ENCODE measurements around the gene TMEM52. TPM values are rescaled to one million over a fixed set of nuclear protein-coding genes. Genes with fewer than 3 reads are reported as not detected.

TMEM52 gene
- total and polyA plus RNA-seq, 3 experiments from 2014 or later, result 0.32 to 1.4 (median 0.94) TPM

DNA sequence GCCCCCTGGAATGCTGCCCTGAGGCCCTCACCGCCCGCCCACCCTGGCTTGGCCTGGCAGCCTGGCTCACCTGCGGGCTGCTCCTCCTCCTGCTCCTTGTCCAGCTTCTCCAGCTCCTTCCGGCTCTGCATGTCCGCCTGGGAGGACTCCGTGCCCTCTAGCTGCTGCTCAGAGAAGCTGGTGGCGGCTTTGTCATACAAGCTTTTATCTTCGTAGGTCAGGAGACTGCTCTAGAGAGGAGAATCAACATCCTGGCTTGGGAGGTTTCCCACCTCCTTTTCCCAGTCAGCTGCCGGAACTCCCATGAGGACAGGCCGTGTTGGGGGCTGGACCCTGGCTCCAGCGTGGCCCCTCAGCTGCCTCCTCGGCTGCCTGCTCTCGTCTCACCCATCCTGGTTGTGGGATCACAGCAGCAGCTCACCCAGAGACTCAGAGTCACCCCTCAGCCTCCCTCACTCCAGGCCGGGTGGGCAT lies 36.6 kb upstream of the TMEM52 start:
- ChIA-PET CTCF (interaction anchor here (1.9 kb wide), 1 partner anchor 89 kb away, joined by 6 read pairs; no protein-coding TSS in a partner anchor), POLR2A (no interaction called here)
- Histone ChIP-seq H3K27me3 (ENCODE audit: insufficient read depth, low read length, poor library complexity, severe bottlenecking) (peaks cover 5% of the 10 kb centered on the region), H3K9me3 (ENCODE audit: low read length) (peaks cover 3% of the 10 kb centered on the region), H3K4me3 (ENCODE audit: low read length) (no peak overlapping the region), H3K27ac (ENCODE audit: low read depth, low read length) (no peak overlapping the region), H3K36me3 (ENCODE audit: insufficient read depth, low read length) (no peaks in the 10 kb centered on the region), H3K4me1 (ENCODE audit: insufficient read depth, low read length) (no peaks in the 10 kb centered on the region)
- H3K27ac Mint-ChIP-seq, result no peak overlapping the region
- DNase-seq, result no peak
- H3K27me3 Mint-ChIP-seq, result peaks cover 17 to 34% of the 10 kb centered on the region in 2 donors
- peaks cover 2 to 6% (median 4%) of the 10 kb centered on the region in 5 donors for H3K9me3 Mint-ChIP-seq
- H3K4me3 Mint-ChIP-seq, result no peak overlapping the region
- H3K36me3 Mint-ChIP-seq, result peaks cover 0 to 6% (median 0%) of the 10 kb centered on the region in 3 donors
- H3K4me1 Mint-ChIP-seq, result no peaks in the 10 kb centered on the region

- Mint-ChIP-seq H3K9me3 (peaks cover 2 to 6% (median 4%) of the 10 kb centered on the region in 5 donors), H3K27me3 (peaks cover 15 to 36% of the 10 kb centered on the region in 2 donors), H3K4me3 (peak overlapping the region in 1 of 7 donors; percentile 56), H3K27ac (peak overlapping the region in 1 of 8 donors; percentile 63), H3K4me1 (no peaks in the 10 kb centered on the region), H3K36me3 (peaks cover 0 to 6% (median 0%) of the 10 kb centered on the region in 3 donors)
- DNase-seq, result no peak
- no peak overlapping the region for H3K4me3 ChIP-seq (ENCODE audit: low read length)
- peaks cover 2% of the 10 kb centered on the region for H3K27me3 ChIP-seq (ENCODE audit: insufficient read depth, low read length, poor library complexity, severe bottlenecking)
- CTCF ChIA-PET, result interaction anchor here (1.9 kb wide), 1 partner anchor 90 kb away, joined by 6 read pairs; no protein-coding TSS in a partner anchor
- no peaks in the 10 kb centered on the region for H3K36me3 ChIP-seq (ENCODE audit: insufficient read depth, low read length)
- peaks cover 3% of the 10 kb centered on the region for H3K9me3 ChIP-seq (ENCODE audit: low read length)
- no peaks in the 10 kb centered on the region for H3K4me1 ChIP-seq (ENCODE audit: insufficient read depth, low read length)
- POLR2A ChIA-PET, result no interaction called here
- no peak overlapping the region for H3K27ac ChIP-seq (ENCODE audit: low read depth, low read length)
Measured at GRCh38 chr1:1954831-1955441, 35.9 kb upstream of the TMEM52 start.

DNA sequence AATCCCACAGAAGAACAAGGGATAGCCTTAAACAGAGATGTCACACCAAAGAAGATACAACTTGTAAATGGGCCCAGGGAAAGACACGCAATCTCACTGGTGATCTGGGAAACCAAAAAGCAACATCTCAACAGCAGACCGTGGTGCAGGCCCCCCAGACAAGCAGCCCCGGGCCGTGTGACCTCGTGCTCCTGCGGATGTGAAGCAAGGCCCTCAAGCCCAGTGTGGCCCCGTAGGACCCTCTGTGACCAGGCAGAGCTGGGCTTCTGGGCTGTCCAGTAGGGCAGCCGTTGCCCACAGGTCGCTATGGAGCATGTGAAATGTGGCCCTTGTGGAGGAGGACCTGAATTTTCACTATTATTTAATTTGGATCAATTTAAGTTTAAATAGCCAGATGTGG lies 34.9 kb upstream of the TMEM52 start:
- peaks cover 3% of the 10 kb centered on the region for H3K9me3 ChIP-seq (ENCODE audit: low read length)
- Mint-ChIP-seq H3K36me3 (peaks cover 0 to 6% (median 0%) of the 10 kb centered on the region in 3 donors), H3K27ac (no peak overlapping the region), H3K27me3 (peaks cover 11 to 36% of the 10 kb centered on the region in 2 donors), H3K4me1 (no peaks in the 10 kb centered on the region), H3K4me3 (no peak overlapping the region), H3K9me3 (peaks cover 2 to 6% (median 4%) of the 10 kb centered on the region in 5 donors)
- DNase-seq, result no peak
- ChIA-PET CTCF (no interaction called here), POLR2A (no interaction called here)
- H3K36me3 ChIP-seq (ENCODE audit: insufficient read depth, low read length), result no peaks in the 10 kb centered on the region
- no peak overlapping the region for H3K4me3 ChIP-seq (ENCODE audit: low read length)
- no peaks in the 10 kb centered on the region for H3K4me1 ChIP-seq (ENCODE audit: insufficient read depth, low read length)
- no peaks in the 10 kb centered on the region for H3K27me3 ChIP-seq (ENCODE audit: insufficient read depth, low read length, poor library complexity, severe bottlenecking)
- no peak overlapping the region for H3K27ac ChIP-seq (ENCODE audit: low read depth, low read length)

- ChIA-PET POLR2A (no interaction called here), CTCF (no interaction called here)
- no peak overlapping the region for H3K4me3 ChIP-seq (ENCODE audit: low read length)
- no peaks in the 10 kb centered on the region for H3K4me1 Mint-ChIP-seq
- H3K36me3 Mint-ChIP-seq, result peaks cover 0 to 6% (median 0%) of the 10 kb centered on the region in 3 donors
- no peaks in the 10 kb centered on the region for H3K27me3 ChIP-seq (ENCODE audit: insufficient read depth, low read length, poor library complexity, severe bottlenecking)
- H3K36me3 ChIP-seq (ENCODE audit: insufficient read depth, low read length), result no peaks in the 10 kb centered on the region
- H3K9me3 ChIP-seq (ENCODE audit: low read length), result peaks cover 3% of the 10 kb centered on the region
- peaks cover 2 to 6% (median 4%) of the 10 kb centered on the region in 5 donors for H3K9me3 Mint-ChIP-seq
- no peak overlapping the region for H3K27ac Mint-ChIP-seq
- peak overlapping the region in 1 of 7 donors; percentile 35 for H3K4me3 Mint-ChIP-seq
- no peak overlapping the region for H3K27ac ChIP-seq (ENCODE audit: low read depth, low read length)
- peaks cover 10 to 24% of the 10 kb centered on the region in 2 donors for H3K27me3 Mint-ChIP-seq
- no peak for DNase-seq
- no peaks in the 10 kb centered on the region for H3K4me1 ChIP-seq (ENCODE audit: insufficient read depth, low read length)
Measured at GRCh38 chr1:1950940-1951339, 31.9 kb upstream of the TMEM52 start.

GRCh38 chr1:1948783-1949182 lies 29.7 kb upstream of the TMEM52 start:
- ChIA-PET POLR2A (no interaction called here), CTCF (no interaction called here)
- no peak for DNase-seq
- Histone ChIP-seq H3K36me3 (ENCODE audit: insufficient read depth, low read length) (no peaks in the 10 kb centered on the region), H3K4me3 (ENCODE audit: low read length) (no peak overlapping the region), H3K27ac (ENCODE audit: low read depth, low read length) (no peak overlapping the region), H3K4me1 (ENCODE audit: insufficient read depth, low read length) (peaks cover 5% of the 10 kb centered on the region), H3K27me3 (ENCODE audit: insufficient read depth, low read length, poor library complexity, severe bottlenecking) (no peaks in the 10 kb centered on the region), H3K9me3 (ENCODE audit: low read length) (peaks cover 3% of the 10 kb centered on the region)
- Mint-ChIP-seq H3K36me3 (peaks cover 0 to 6% (median 0%) of the 10 kb centered on the region in 3 donors), H3K4me3 (no peak overlapping the region), H3K27me3 (peaks cover 7 to 25% of the 10 kb centered on the region in 2 donors), H3K4me1 (peaks cover 0 to 6% (median 2%) of the 10 kb centered on the region in 3 donors), H3K27ac (no peak overlapping the region), H3K9me3 (peaks cover 0 to 6% (median 3%) of the 10 kb centered on the region in 5 donors)

DNA sequence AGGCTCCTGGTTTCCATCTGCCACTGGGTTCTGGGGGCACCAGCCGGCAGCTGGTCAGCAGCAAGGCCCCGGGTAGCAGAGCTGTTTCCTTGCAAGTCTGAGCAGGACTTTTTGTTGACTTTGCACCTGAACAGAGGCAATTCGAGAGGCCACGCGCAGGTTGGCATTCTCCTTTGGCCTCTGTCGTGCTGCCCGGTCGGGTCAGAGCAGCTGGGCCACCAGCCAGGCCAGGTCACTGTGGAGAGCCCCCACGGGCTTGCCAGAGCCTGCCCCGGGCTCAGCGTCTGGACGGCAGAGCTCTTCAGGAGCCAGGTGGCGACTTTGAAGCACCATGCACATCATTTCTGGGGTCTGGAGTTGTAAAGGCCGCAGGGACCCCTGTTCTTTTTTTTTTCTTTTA lies 28.4 kb upstream of the TMEM52 start:
- Mint-ChIP-seq H3K4me3 (no peak overlapping the region), H3K27ac (no peak overlapping the region), H3K4me1 (peaks cover 0 to 7% (median 2%) of the 10 kb centered on the region in 3 donors), H3K36me3 (peaks cover 0 to 6% (median 0%) of the 10 kb centered on the region in 3 donors), H3K9me3 (peaks cover 0 to 6% (median 3%) of the 10 kb centered on the region in 5 donors), H3K27me3 (peaks cover 7 to 23% of the 10 kb centered on the region in 2 donors)
- CTCF ChIA-PET, result no interaction called here
- Histone ChIP-seq H3K27ac (ENCODE audit: low read depth, low read length) (no peak overlapping the region), H3K9me3 (ENCODE audit: low read length) (peaks cover 3% of the 10 kb centered on the region), H3K4me3 (ENCODE audit: low read length) (no peak overlapping the region), H3K36me3 (ENCODE audit: insufficient read depth, low read length) (no peaks in the 10 kb centered on the region), H3K27me3 (ENCODE audit: insufficient read depth, low read length, poor library complexity, severe bottlenecking) (no peaks in the 10 kb centered on the region), H3K4me1 (ENCODE audit: insufficient read depth, low read length) (peaks cover 8% of the 10 kb centered on the region)
- POLR2A ChIA-PET, result no interaction called here
- DNase-seq, result no peak

GRCh38 chr1:1946540-1946939 lies 27.5 kb upstream of the TMEM52 start:
- ChIA-PET CTCF (interaction anchor here (0.5 kb wide), 1 partner anchor 80 kb away, joined by 3 read pairs; no protein-coding TSS in a partner anchor), POLR2A (no interaction called here)
- DNase-seq, result no peak
- H3K27ac ChIP-seq (ENCODE audit: low read depth, low read length), result no peak overlapping the region
- Mint-ChIP-seq H3K27me3 (peaks cover 7 to 22% of the 10 kb centered on the region in 2 donors), H3K4me1 (peaks cover 0 to 7% (median 2%) of the 10 kb centered on the region in 3 donors), H3K4me3 (no peak overlapping the region), H3K9me3 (peaks cover 0 to 4% (median 3%) of the 10 kb centered on the region in 5 donors), H3K27ac (no peak overlapping the region), H3K36me3 (peaks cover 0 to 6% (median 0%) of the 10 kb centered on the region in 3 donors)
- H3K27me3 ChIP-seq (ENCODE audit: insufficient read depth, low read length, poor library complexity, severe bottlenecking), result no peaks in the 10 kb centered on the region
- peaks cover 3% of the 10 kb centered on the region for H3K9me3 ChIP-seq (ENCODE audit: low read length)
- no peak overlapping the region for H3K4me3 ChIP-seq (ENCODE audit: low read length)
- H3K4me1 ChIP-seq (ENCODE audit: insufficient read depth, low read length), result peaks cover 8% of the 10 kb centered on the region
- H3K36me3 ChIP-seq (ENCODE audit: insufficient read depth, low read length), result no peaks in the 10 kb centered on the region

- Mint-ChIP-seq H3K4me3 (no peak overlapping the region), H3K27ac (no peak overlapping the region), H3K27me3 (peaks cover 6 to 15% of the 10 kb centered on the region in 2 donors), H3K4me1 (peaks cover 0 to 7% (median 2%) of the 10 kb centered on the region in 3 donors), H3K9me3 (peaks cover 0 to 2% (median under 1%) of the 10 kb centered on the region in 5 donors), H3K36me3 (peaks cover 0 to 1% (median 0%) of the 10 kb centered on the region in 3 donors)
- no peak for DNase-seq
- POLR2A ChIA-PET, result no interaction called here
- no peak overlapping the region for H3K27ac ChIP-seq (ENCODE audit: low read depth, low read length)
- H3K36me3 ChIP-seq (ENCODE audit: insufficient read depth, low read length), result no peaks in the 10 kb centered on the region
- CTCF ChIA-PET, result interaction anchor here (0.5 to 3.4 kb wide), 2 partner anchors 80 to 99 kb away, joined by 3 to 27 read pairs; no protein-coding TSS in a partner anchor
- H3K9me3 ChIP-seq (ENCODE audit: low read length), result no peaks in the 10 kb centered on the region
- H3K4me3 ChIP-seq (ENCODE audit: low read length), result no peak overlapping the region
- H3K4me1 ChIP-seq (ENCODE audit: insufficient read depth, low read length), result peaks cover 8% of the 10 kb centered on the region
- no peaks in the 10 kb centered on the region for H3K27me3 ChIP-seq (ENCODE audit: insufficient read depth, low read length, poor library complexity, severe bottlenecking)
Measured at GRCh38 chr1:1945782-1946393, 26.8 kb upstream of the TMEM52 start.

Measured in CD8-positive, alpha-beta memory T cell (primary cell).